ENCODE results near the gene RAD51B.

DNA sequence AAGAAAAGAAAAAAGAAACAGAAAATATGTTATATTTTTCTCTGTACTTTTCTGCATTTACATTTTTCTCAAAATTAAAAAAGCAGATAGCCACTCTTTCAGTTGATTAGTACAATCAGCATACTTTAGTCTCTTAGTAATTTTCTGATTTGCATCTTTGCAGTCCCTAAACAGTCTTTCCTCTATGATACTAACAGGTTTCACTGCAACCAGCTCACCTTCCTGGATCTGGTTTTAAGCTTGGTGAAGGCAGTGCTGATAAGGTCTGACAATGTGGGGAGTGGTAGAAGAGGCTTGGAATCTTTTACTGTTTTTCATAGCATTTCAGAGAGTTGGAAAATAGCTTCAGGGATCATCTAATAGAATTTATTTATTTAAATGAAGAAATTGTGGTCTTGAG is 515.7 kb downstream of the RAD51B start:
- no peak for TF ChIP-seq RAD21 (CRISPR knock-in tag; IDR thresholded peaks at IDR 0.05)
- TF ChIP-seq, protein P1, sequence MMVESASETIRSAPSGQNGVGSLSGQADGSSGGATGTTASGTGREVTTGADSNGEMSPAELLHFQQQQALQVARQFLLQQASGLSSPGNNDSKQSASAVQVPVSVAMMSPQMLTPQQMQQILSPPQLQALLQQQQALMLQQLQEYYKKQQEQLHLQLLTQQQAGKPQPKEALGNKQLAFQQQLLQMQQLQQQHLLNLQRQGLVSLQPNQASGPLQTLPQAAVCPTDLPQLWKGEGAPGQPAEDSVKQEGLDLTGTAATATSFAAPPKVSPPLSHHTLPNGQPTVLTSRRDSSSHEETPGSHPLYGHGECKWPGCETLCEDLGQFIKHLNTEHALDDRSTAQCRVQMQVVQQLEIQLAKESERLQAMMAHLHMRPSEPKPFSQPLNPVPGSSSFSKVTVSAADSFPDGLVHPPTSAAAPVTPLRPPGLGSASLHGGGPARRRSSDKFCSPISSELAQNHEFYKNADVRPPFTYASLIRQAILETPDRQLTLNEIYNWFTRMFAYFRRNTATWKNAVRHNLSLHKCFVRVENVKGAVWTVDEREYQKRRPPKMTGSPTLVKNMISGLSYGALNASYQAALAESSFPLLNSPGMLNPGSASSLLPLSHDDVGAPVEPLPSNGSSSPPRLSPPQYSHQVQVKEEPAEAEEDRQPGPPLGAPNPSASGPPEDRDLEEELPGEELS (CRISPR knock-in tag; IDR thresholded peaks at IDR 0.05), result no peak
- no peak for TF ChIP-seq CHD4 (IDR thresholded peaks at IDR 0.05; ENCODE audit: borderline replicate concordance, low read length)
- no peak for TF ChIP-seq ESRRA (CRISPR knock-in tag; IDR thresholded peaks at IDR 0.05; ENCODE audit: low read depth)
- TF ChIP-seq SRF (IDR thresholded peaks at IDR 0.05; ENCODE audit: low read depth, low read length), result no peak
- TF ChIP-seq, protein P2, sequence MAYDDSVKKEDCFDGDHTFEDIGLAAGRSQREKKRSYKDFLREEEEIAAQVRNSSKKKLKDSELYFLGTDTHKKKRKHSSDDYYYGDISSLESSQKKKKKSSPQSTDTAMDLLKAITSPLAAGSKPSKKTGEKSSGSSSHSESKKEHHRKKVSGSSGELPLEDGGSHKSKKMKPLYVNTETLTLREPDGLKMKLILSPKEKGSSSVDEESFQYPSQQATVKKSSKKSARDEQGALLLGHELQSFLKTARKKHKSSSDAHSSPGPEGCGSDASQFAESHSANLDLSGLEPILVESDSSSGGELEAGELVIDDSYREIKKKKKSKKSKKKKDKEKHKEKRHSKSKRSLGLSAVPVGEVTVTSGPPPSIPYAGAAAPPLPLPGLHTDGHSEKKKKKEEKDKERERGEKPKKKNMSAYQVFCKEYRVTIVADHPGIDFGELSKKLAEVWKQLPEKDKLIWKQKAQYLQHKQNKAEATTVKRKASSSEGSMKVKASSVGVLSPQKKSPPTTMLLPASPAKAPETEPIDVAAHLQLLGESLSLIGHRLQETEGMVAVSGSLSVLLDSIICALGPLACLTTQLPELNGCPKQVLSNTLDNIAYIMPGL (CRISPR knock-in tag; IDR thresholded peaks at IDR 0.05; ENCODE audit: borderline replicate concordance in 1 of 2, low read depth in 1 of 2), result no peak
- no peak for TF ChIP-seq NFKBIZ (CRISPR knock-in tag; IDR thresholded peaks at IDR 0.05)

Measured in HepG2 (cell line).